Choroid plexus epithelial cell (primary cell): ENCODE measurements around the gene PDZK1IP1.
"Not testable (repeated sequence)": the region's sequence is repeated elsewhere in the genome, so short reads cannot be mapped to it uniquely, and the experiment has no call there.

ENCODE experiments used
- DNase-seq: peaks from one replicate; pipeline ENCODE4 v3.0.0-alpha.2; 2010; ENCODE audit warnings: low read depth
- H3K4me3 ChIP-seq: 2 replicates; pipeline ENCODE4 v1.5.1; 2011; ENCODE audit warnings: low read depth, mild to moderate bottlenecking, control low read depth, low read length, moderate library complexity
- CTCF ChIP-seq: conservative IDR thresholded peaks from 2 replicates; pipeline ENCODE4 v1.5.1; 2011; ENCODE audit warnings: low read depth, mild to moderate bottlenecking, control low read depth, inconsistent platforms, low read length, moderate library complexity

PDZK1IP1 gene

GRCh38 chr1:47196622-47197021 lies 6.8 kb upstream of the PDZK1IP1 start:
- no peak overlapping the region for H3K4me3 ChIP-seq
- no peak for DNase-seq
- no peak for TF ChIP-seq CTCF

- not testable (repeated sequence) for H3K4me3 ChIP-seq, DNase-seq
These were observed 6.1 kb upstream of the PDZK1IP1 start for GRCh38 chr1:47195981-47196380.

- H3K4me3 ChIP-seq: no peak overlapping the region
- TF ChIP-seq CTCF: no peak
These were observed 4.5 kb upstream of the PDZK1IP1 start for GRCh38 chr1:47194311-47194710.

GRCh38 chr1:47193496-47193895 lies 3.7 kb upstream of the PDZK1IP1 start:
- not testable (repeated sequence) for H3K4me3 ChIP-seq, DNase-seq

More at GRCh38 chr1:47194311-47194710, 4.5 kb upstream of the PDZK1IP1 start:
- DNase-seq: no peak

GRCh38 chr1:47192458-47193384 lies 2.9 kb upstream of the PDZK1IP1 start:
- peak; percentile 99 for TF ChIP-seq CTCF
- no peak overlapping the region for H3K4me3 ChIP-seq
- DNase-seq: peak; percentile 77

- TF ChIP-seq CTCF: no peak
- no peak for DNase-seq
- no peak overlapping the region for H3K4me3 ChIP-seq
These were observed 2.2 kb upstream of the PDZK1IP1 start for GRCh38 chr1:47191940-47192457.

- no peak for DNase-seq
These were observed 1.0 kb upstream of the PDZK1IP1 start for GRCh38 chr1:47190857-47191256.

More at GRCh38 chr1:47190857-47191256, 1.0 kb upstream of the PDZK1IP1 start:
- TF ChIP-seq CTCF: no peak
- no peak overlapping the region for H3K4me3 ChIP-seq
